ENCODE results near the gene CDKAL1.

GRCh38 chr6:21033084-21033483, 498.8 kb downstream of the CDKAL1 start:
- TF ChIP-seq YY1 (IDR thresholded peaks at IDR 0.05; ENCODE audit: insufficient read depth, insufficient read length) (no peak), ZNF274 (IDR thresholded peaks at IDR 0.05; ENCODE audit: low read depth, low read length) (no peak)
